Measurements from ENCODE around the gene HRH4. TPM values are rescaled to one million over a fixed set of nuclear protein-coding genes. Genes with fewer than 3 reads are reported as not detected.

The HRH4 gene
- polyA plus RNA-seq, 1 donor (not counting 4 experiments of a cell fraction or from before 2014, with no cell fraction given) = 0.03 TPM

DNA sequence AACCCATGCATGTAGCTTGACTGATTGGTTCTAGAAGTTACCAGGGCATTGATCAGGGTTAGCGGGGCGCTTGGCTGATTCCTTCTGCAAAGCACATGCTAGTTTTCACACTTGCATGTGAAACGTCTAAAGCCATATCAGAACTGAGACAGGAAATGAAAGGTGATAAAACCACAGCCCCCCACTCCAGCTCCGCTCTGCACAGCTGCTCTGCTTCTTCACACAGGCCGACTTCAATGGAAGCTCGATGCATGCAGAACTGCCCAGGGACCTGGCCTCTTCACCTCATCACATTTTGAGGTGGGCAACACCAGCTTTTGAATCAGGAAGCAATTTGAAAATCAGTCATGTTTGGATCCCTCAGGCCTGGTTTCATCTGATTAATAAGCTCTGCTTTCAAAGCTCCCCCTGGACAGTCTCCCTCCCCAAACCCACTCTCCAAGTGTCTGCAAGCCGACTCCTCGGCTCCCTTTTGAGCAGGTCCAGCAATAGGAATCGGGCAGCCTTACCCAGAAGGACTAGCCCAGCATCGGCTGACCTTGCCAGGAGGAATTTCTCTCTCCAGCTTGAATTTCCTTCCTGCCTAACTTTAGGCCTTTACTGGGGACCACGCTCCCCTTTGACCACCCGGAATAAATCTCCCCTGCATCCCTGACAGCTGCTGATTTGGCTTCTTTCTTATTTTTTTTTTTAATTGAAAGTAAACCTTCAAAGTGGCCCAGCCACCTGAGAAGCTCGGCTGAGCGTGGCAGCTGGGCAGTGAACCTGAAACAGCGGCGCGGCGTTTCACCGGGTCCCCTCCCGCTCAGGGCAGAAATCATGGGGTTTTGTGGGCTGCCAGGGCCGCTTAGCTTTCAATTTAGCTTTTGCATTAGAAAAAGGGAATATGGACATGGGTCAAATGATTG, 31.7 kb downstream of the HRH4 start:
- no peaks in the 10 kb centered on the region for H3K9me1 ChIP-seq (ENCODE audit: control insufficient read depth, extremely low read depth, insufficient read depth, low read length)
- H3K9me3 ChIP-seq (ENCODE audit: control insufficient read depth, low read depth, low read length) = no peaks in the 10 kb centered on the region
- H4K20me1 ChIP-seq (ENCODE audit: control insufficient read depth, extremely low read depth, insufficient read depth, low read length) = no peaks in the 10 kb centered on the region
- dilution Hi-C loops (cut with MboI; ENCODE audit: extremely low pct_ligation_motif_present, low sequenced_read_pairs) = no loop called here
- H2AFZ ChIP-seq (ENCODE audit: control insufficient read depth, low read length) = no peak overlapping the region
- DNase-seq (ENCODE audit: low read depth, low spot score) (no peak), FAIRE-seq (no peak)
- no peaks in the 10 kb centered on the region for H3K36me3 ChIP-seq (ENCODE audit: control insufficient read depth in 2 of 2, extremely low read depth in 1 of 2, insufficient read depth in 2 of 2, low read length in 2 of 2)
- no peak overlapping the region for H3K9ac ChIP-seq (ENCODE audit: control insufficient read depth, extremely low read depth, insufficient read depth, low read length)
- no peak for TF ChIP-seq EZH2 (IDR thresholded peaks at IDR 0.05; ENCODE audit: low read length)
- TF ChIP-seq, protein P1, sequence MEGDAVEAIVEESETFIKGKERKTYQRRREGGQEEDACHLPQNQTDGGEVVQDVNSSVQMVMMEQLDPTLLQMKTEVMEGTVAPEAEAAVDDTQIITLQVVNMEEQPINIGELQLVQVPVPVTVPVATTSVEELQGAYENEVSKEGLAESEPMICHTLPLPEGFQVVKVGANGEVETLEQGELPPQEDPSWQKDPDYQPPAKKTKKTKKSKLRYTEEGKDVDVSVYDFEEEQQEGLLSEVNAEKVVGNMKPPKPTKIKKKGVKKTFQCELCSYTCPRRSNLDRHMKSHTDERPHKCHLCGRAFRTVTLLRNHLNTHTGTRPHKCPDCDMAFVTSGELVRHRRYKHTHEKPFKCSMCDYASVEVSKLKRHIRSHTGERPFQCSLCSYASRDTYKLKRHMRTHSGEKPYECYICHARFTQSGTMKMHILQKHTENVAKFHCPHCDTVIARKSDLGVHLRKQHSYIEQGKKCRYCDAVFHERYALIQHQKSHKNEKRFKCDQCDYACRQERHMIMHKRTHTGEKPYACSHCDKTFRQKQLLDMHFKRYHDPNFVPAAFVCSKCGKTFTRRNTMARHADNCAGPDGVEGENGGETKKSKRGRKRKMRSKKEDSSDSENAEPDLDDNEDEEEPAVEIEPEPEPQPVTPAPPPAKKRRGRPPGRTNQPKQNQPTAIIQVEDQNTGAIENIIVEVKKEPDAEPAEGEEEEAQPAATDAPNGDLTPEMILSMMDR (optimal IDR thresholded peaks at IDR 0.05 in 1 of 3, IDR thresholded peaks at IDR 0.05 in 1 of 3, conservative IDR thresholded peaks at IDR 0.05 in 1 of 3; ENCODE audit: extremely low read depth in 1 of 3, insufficient read depth in 2 of 3, low read length in 3 of 3) = no peak
- peaks cover 2% of the 10 kb centered on the region for H3K27me3 ChIP-seq (ENCODE audit: control insufficient read depth, extremely low read depth, insufficient read depth, low read length)
- no peak overlapping the region for H3K4me2 ChIP-seq (ENCODE audit: control insufficient read depth, extremely low read depth, insufficient read depth, low read depth, low read length)
- H3K4me1 ChIP-seq (ENCODE audit: control insufficient read depth, extremely low read depth, insufficient read depth, low read length) = no peaks in the 10 kb centered on the region
- H3K4me3 ChIP-seq (ENCODE audit: control insufficient read depth in 2 of 3, extremely low read depth in 1 of 3, insufficient read depth in 2 of 3, low read depth in 1 of 3, low read length in 3 of 3) = no peak overlapping the region
- no peak overlapping the region for H3K27ac ChIP-seq (ENCODE audit: control insufficient read depth, insufficient read depth, low read length)
- no peaks in the 10 kb centered on the region for H3K79me2 ChIP-seq (ENCODE audit: control insufficient read depth, insufficient read depth, low read length)

DNA sequence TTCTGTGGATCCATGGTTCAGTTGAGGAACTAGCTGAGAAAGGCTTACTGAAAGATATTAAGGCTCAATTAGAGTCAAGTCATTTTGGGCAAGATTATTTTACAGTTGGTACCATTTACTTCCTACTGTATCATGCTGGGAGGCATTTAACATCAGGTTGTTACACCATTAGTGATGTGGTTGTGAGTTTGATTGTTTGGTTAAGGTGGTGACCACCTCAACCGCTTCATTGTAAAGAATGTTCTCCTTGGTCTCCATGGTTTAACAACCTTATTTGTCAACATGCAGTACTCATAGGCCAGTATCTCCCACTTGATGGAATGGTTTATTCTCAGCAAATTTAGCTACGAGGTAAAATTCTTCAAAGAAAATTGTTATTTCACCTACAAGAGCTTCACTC, 34.1 kb downstream of the HRH4 start:
- no peak overlapping the region for H3K27ac ChIP-seq (ENCODE audit: control insufficient read depth, insufficient read depth, low read length)
- no peaks in the 10 kb centered on the region for H3K36me3 ChIP-seq (ENCODE audit: control insufficient read depth in 2 of 2, extremely low read depth in 1 of 2, insufficient read depth in 2 of 2, low read length in 2 of 2)
- H3K9ac ChIP-seq (ENCODE audit: control insufficient read depth, extremely low read depth, insufficient read depth, low read length) = no peak overlapping the region
- no peaks in the 10 kb centered on the region for H3K79me2 ChIP-seq (ENCODE audit: control insufficient read depth, insufficient read depth, low read length)
- dilution Hi-C loops (cut with MboI; ENCODE audit: extremely low pct_ligation_motif_present, low sequenced_read_pairs) = no loop called here
- no peaks in the 10 kb centered on the region for H3K9me3 ChIP-seq (ENCODE audit: control insufficient read depth, low read depth, low read length)
- TF ChIP-seq, protein P1 (optimal IDR thresholded peaks at IDR 0.05 in 1 of 3, IDR thresholded peaks at IDR 0.05 in 1 of 3, conservative IDR thresholded peaks at IDR 0.05 in 1 of 3; ENCODE audit: extremely low read depth in 1 of 3, insufficient read depth in 2 of 3, low read length in 3 of 3) = no peak
- no peak overlapping the region for H3K4me3 ChIP-seq (ENCODE audit: control insufficient read depth in 2 of 3, extremely low read depth in 1 of 3, insufficient read depth in 2 of 3, low read depth in 1 of 3, low read length in 3 of 3)
- no peaks in the 10 kb centered on the region for H3K4me1 ChIP-seq (ENCODE audit: control insufficient read depth, extremely low read depth, insufficient read depth, low read length)
- H2AFZ ChIP-seq (ENCODE audit: control insufficient read depth, low read length) = no peak overlapping the region
- no peaks in the 10 kb centered on the region for H3K9me1 ChIP-seq (ENCODE audit: control insufficient read depth, extremely low read depth, insufficient read depth, low read length)
- peaks cover 2% of the 10 kb centered on the region for H3K27me3 ChIP-seq (ENCODE audit: control insufficient read depth, extremely low read depth, insufficient read depth, low read length)
- H4K20me1 ChIP-seq (ENCODE audit: control insufficient read depth, extremely low read depth, insufficient read depth, low read length) = no peaks in the 10 kb centered on the region
- DNase-seq (ENCODE audit: low read depth, low spot score) = no peak
- no peak for FAIRE-seq
- no peak overlapping the region for H3K4me2 ChIP-seq (ENCODE audit: control insufficient read depth, extremely low read depth, insufficient read depth, low read depth, low read length)

Measured in keratinocyte (primary cell).